Vagina (tissue), 2 donors: ENCODE measurements around the gene LMO7.

Experiments used
- CTCF ChIP-seq, 3 experiments: fragments of 450-650 bp in 2 of 3; fragments of 200-600 bp in 1 of 3; sonication (generic) in 1 of 3; IDR thresholded peaks; one replicate each; pipeline ENCODE4 v1.5.1; 2017 to 2019; ENCODE audit warnings: antibody characterized with exemption in 3 of 3, mild to moderate bottlenecking in 2 of 3, moderate library complexity in 2 of 3
- POLR2A ChIP-seq, 2 donors: fragments of 450-650 bp; IDR thresholded peaks; one replicate each; pipeline ENCODE4 v1.6.1; 2017; ENCODE audit warnings: antibody characterized with exemption in 2 of 2, mild to moderate bottlenecking in 2 of 2, moderate library complexity in 2 of 2

- TF ChIP-seq CTCF (IDR thresholded peaks at IDR 0.05) (no peak), POLR2A (IDR thresholded peaks at IDR 0.05) (no peak)
These were observed 194.7 kb downstream of the LMO7 start for GRCh38 chr13:75830842-75831241.
